MCF 10A (cell line): ENCODE measurements around the gene ZBP1. TPM values are rescaled to one million over a fixed set of nuclear protein-coding genes. Genes with fewer than 3 reads are reported as not detected.

ENCODE experiments used
- BruUV-seq: library from RNA; stranded (reverse); fragments of 400-500 nt; replicated peaks from 2 replicates; lab custom pipeline; 2021; lab: Mats Ljungman, UMichigan
- CTCF ChIA-PET: fragments of 300-600 bp; sonication (Branson Sonifier 250); formaldehyde crosslinking; extraction: SDS; loops from one replicate; lab custom pipeline; 2021; ENCODE audit warnings: antibody characterized with exemption, inconsistent platforms; lab: Yijun Ruan, JAX
- POLR2A ChIA-PET: fragments of 300-600, 350-650 bp; sonication (Branson Sonifier 250); formaldehyde crosslinking; extraction: SDS; loops from one replicate; lab custom pipeline; 2020; ENCODE audit warnings: antibody characterized with exemption, inconsistent platforms; lab: Yijun Ruan, JAX
- DNase-seq: peaks from one replicate; pipeline ENCODE4 v3.0.0-alpha.2; 2018; ENCODE audit not compliant: unreplicated experiment
- H3K27ac Mint-ChIP-seq: one replicate; pipeline ENCODE4 v1.8.0; 2022; ENCODE audit warnings: mild to moderate bottlenecking, low read depth, mixed read lengths; ENCODE audit not compliant: unreplicated experiment
- H3K27me3 Mint-ChIP-seq: one replicate; pipeline ENCODE4 v1.8.0; 2022; ENCODE audit warnings: mixed read lengths; ENCODE audit not compliant: insufficient read depth, unreplicated experiment
- H3K36me3 Mint-ChIP-seq: one replicate; pipeline ENCODE4 v1.8.0; 2022; ENCODE audit warnings: mild to moderate bottlenecking, moderate library complexity, mixed read lengths; ENCODE audit not compliant: insufficient read depth, unreplicated experiment
- H3K4me1 Mint-ChIP-seq: one replicate; pipeline ENCODE4 v1.8.0; 2022; ENCODE audit warnings: mixed read lengths; ENCODE audit not compliant: insufficient read depth, unreplicated experiment
- H3K4me3 Mint-ChIP-seq: one replicate; pipeline ENCODE4 v1.8.0; 2022; ENCODE audit warnings: mild to moderate bottlenecking, moderate library complexity, mixed read lengths; ENCODE audit not compliant: unreplicated experiment
- H3K9me3 Mint-ChIP-seq: one replicate; pipeline ENCODE4 v1.8.0; 2022; ENCODE audit warnings: mixed read lengths; ENCODE audit not compliant: unreplicated experiment
- intact Hi-C: fragments of 100-400 bp; cut with micrococcal nuclease; formaldehyde crosslinking; loops from 2 replicates; pipeline ENCODE4 v1.14.1; 2022
- total RNA-seq: library from RNA; stranded (reverse); gene quantifications from 2 replicates; pipeline ENCODE4 v1.2.3, GENCODE V29; 2022
- TF ChIP-seq, protein P1 (sequence below): fragments of 200-600 bp; IDR thresholded peaks from one replicate; pipeline ENCODE4 v1.8.0; 2022; ENCODE audit warnings: antibody characterized with exemption, mild to moderate bottlenecking; ENCODE audit not compliant: unreplicated experiment

Gene ZBP1
- total RNA-seq, 1 experiment from 2014 or later: not detected

DNA sequence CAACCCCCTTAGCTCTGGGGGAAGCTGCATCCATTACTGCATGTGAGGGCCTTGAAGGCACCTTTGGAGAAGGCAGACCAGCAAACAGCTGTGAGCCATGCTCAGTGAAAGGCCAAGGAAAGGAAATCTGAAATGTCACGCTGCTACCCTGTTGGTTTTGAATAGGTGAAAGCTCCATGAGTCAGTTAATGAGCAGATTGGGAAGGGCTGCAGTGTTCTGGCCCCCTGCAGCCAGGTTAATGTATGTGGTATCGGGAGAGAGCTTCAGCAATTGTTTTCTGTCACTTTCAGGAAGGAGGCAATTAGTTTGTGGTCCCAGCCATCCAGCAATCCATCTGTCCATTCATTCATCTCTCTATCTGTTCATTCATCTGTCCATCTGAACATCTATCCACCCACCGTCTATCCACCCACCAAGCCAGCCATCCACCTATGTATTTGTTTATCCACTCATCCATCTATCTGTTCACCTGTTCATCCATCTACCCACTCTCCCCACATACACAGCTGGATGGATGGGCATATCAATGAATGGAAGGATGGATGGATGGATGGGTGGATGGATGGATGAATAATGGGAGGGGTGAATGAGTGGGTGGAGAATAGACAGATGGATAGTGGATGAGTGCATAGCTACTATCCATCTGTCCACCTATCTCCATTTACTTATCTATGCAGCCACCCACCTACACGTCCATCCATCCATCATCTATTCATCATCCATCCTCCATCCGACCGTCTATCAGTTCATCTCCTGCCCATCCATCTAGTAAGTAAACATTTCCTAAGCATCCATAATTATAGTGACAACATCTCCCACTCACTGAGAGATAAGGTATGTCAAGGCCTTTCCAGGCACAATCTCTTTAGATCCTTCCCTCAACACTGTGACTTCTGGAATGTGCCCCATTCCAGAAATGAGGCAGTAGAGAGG lies 43.3 kb downstream of the ZBP1 start:
- Mint-ChIP-seq H3K27me3 (peaks cover 41% of the 10 kb centered on the region), H3K4me3 (no peak overlapping the region), H3K4me1 (no peaks in the 10 kb centered on the region), H3K9me3 (no peaks in the 10 kb centered on the region), H3K27ac (no peak overlapping the region), H3K36me3 (no peaks in the 10 kb centered on the region)
- ChIA-PET CTCF (interaction anchor here (0.5 to 1.1 kb wide), 3 partner anchors 46 to 694 kb away, joined by 3 to 4 read pairs (median 3); no protein-coding TSS in a partner anchor), POLR2A (no interaction called here)
- TF ChIP-seq, protein P1, sequence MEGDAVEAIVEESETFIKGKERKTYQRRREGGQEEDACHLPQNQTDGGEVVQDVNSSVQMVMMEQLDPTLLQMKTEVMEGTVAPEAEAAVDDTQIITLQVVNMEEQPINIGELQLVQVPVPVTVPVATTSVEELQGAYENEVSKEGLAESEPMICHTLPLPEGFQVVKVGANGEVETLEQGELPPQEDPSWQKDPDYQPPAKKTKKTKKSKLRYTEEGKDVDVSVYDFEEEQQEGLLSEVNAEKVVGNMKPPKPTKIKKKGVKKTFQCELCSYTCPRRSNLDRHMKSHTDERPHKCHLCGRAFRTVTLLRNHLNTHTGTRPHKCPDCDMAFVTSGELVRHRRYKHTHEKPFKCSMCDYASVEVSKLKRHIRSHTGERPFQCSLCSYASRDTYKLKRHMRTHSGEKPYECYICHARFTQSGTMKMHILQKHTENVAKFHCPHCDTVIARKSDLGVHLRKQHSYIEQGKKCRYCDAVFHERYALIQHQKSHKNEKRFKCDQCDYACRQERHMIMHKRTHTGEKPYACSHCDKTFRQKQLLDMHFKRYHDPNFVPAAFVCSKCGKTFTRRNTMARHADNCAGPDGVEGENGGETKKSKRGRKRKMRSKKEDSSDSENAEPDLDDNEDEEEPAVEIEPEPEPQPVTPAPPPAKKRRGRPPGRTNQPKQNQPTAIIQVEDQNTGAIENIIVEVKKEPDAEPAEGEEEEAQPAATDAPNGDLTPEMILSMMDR: no peak
- no TSS peak for BruUV-seq
- no peak for DNase-seq
- intact Hi-C loops: no loop called here

DNA sequence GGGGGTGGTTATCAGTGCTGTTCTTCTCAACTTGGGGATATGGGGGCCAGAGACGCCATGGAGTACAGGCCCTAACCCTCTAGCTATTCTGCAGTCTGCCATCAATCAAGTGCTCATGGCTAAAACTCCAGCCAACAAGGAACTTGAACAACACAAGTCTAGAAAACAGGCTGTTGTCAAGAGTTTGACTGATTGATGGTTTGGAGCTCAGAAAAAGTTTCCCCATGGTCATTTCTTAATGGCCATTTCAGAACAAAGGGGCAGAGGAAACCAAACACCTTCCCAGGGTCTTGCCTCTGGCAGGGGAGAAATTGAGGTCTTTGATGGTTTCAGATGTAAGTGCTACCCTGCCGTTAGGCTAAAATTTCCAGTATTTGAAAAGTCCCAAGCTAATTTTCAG lies 44.2 kb downstream of the ZBP1 start:
- no peaks in the 10 kb centered on the region for H3K4me1 Mint-ChIP-seq
- H3K4me3 Mint-ChIP-seq: no peak overlapping the region
- H3K27ac Mint-ChIP-seq: no peak overlapping the region
- DNase-seq: no peak
- ChIA-PET CTCF (interaction anchor here (0.6 to 1.1 kb wide), 7 partner anchors 19 to 194 kb away, joined by 3 to 4 read pairs (median 3); no protein-coding TSS in a partner anchor), POLR2A (no interaction called here)
- no peaks in the 10 kb centered on the region for H3K36me3 Mint-ChIP-seq
- peaks cover 41% of the 10 kb centered on the region for H3K27me3 Mint-ChIP-seq
- no TSS peak for BruUV-seq
- intact Hi-C loops: no loop called here
- H3K9me3 Mint-ChIP-seq: no peaks in the 10 kb centered on the region
- TF ChIP-seq, protein P1: no peak

- H3K9me3 Mint-ChIP-seq: no peaks in the 10 kb centered on the region
- ChIA-PET POLR2A (no interaction called here), CTCF (no interaction called here)
- no TSS peak for BruUV-seq
- no peak overlapping the region for H3K4me3 Mint-ChIP-seq
- TF ChIP-seq, protein P1: no peak
- H3K27ac Mint-ChIP-seq: no peak overlapping the region
- H3K27me3 Mint-ChIP-seq: peaks cover 41% of the 10 kb centered on the region
- DNase-seq: no peak
- intact Hi-C loops: no loop called here
- no peaks in the 10 kb centered on the region for H3K36me3 Mint-ChIP-seq
- no peaks in the 10 kb centered on the region for H3K4me1 Mint-ChIP-seq
Measured at GRCh38 chr20:57574954-57575353, 45.3 kb downstream of the ZBP1 start.

GRCh38 chr20:57573894-57574293 lies 46.3 kb downstream of the ZBP1 start:
- no peak overlapping the region for H3K27ac Mint-ChIP-seq
- intact Hi-C loops: no loop called here
- TF ChIP-seq, protein P1: no peak
- no peak overlapping the region for H3K4me3 Mint-ChIP-seq
- H3K4me1 Mint-ChIP-seq: no peaks in the 10 kb centered on the region
- no peaks in the 10 kb centered on the region for H3K36me3 Mint-ChIP-seq
- CTCF ChIA-PET: interaction anchor here (2.2 kb wide), 1 partner anchor 22 kb away, joined by 11 read pairs; no protein-coding TSS in a partner anchor
- POLR2A ChIA-PET: interaction anchor here (0.6 kb wide), 1 partner anchor 43 kb away, joined by 3 read pairs; no protein-coding TSS in a partner anchor
- peaks cover 43% of the 10 kb centered on the region for H3K27me3 Mint-ChIP-seq
- BruUV-seq: no TSS peak
- H3K9me3 Mint-ChIP-seq: no peaks in the 10 kb centered on the region
- DNase-seq: no peak
